ENCODE measurements around the gene BPIFB4.
"Not testable (repeated sequence)": the region's sequence is repeated elsewhere in the genome, so short reads cannot be mapped to it uniquely, and the experiment has no call there.

Gene BPIFB4

GRCh38 chr20:33086052-33086722 lies 6.7 kb downstream of the BPIFB4 start:
- DNase-seq (ENCODE audit: low spot score): no peak

DNA sequence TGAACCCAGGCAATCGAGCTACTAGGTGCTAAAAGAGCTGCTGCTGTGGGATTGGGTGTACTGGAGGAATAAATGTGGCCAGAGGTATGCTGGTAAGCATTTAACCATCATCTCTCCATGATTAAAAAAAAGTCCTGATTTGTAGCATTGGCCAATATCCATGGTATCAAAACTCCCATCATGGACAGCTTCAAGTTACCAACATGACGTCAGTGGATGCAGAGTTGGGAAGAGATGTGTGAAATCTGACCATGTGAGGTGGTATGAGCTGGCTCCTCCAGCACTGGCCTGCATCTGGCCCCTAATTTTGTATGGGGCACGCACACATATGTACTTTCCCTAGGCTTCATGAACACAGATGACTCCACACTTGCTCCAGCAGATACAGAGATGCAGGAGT lies 11.7 kb downstream of the BPIFB4 start:
- no peak for DNase-seq (ENCODE audit: low spot score)

- no peak for DNase-seq (ENCODE audit: low spot score)
Observed at GRCh38 chr20:33091693-33092092, 12.2 kb downstream of the BPIFB4 start.

- DNase-seq (ENCODE audit: low spot score): no peak
Observed at GRCh38 chr20:33092361-33092760, 12.9 kb downstream of the BPIFB4 start.

DNA sequence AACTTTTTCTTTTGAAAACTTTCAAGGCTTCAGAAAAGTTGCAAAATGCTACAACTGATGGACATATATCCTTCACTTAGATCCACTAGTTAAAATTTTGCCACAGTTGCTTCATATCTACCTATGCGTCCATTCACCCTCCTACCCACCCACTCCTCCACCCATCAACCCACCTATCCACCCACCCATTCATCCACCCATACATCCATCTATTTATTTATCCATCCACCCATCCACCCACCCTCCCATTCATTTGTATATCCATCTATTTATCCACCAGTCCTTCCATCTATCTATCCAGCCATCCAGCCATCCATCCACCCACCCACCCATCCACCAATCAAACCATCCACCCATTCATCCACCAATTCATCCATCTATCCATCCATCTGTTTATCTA lies 13.6 kb downstream of the BPIFB4 start:
- no peak for DNase-seq (ENCODE audit: low spot score)

- DNase-seq (ENCODE audit: low spot score): no peak
Observed at GRCh38 chr20:33093582-33093981, 14.1 kb downstream of the BPIFB4 start.

- no peak for DNase-seq (ENCODE audit: low spot score)
Observed at GRCh38 chr20:33095249-33095648, 15.8 kb downstream of the BPIFB4 start.

GRCh38 chr20:33095902-33096584 lies 16.6 kb downstream of the BPIFB4 start:
- DNase-seq (ENCODE audit: low spot score): peak; percentile 84

DNA sequence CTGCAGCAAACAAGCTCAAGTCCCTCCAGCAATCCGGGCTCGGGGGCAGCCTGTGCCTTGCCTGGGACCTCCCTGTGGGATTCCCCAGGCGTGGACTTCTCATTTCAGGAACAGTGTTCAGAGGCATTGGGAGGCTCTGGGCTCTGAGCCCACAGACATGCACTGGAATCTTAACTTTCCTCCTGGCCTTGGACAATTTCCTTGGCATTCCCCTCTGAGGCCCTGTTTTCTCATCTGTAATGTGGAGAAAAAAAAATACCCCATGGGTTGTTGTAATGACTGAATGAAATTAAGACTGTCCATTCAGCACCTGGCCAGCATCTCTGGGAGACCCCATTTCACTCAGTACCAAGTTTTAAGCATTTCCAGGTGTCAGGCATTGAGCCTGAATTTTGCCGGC lies 17.6 kb downstream of the BPIFB4 start:
- DNase-seq (ENCODE audit: low spot score): peak; percentile 34

DNA sequence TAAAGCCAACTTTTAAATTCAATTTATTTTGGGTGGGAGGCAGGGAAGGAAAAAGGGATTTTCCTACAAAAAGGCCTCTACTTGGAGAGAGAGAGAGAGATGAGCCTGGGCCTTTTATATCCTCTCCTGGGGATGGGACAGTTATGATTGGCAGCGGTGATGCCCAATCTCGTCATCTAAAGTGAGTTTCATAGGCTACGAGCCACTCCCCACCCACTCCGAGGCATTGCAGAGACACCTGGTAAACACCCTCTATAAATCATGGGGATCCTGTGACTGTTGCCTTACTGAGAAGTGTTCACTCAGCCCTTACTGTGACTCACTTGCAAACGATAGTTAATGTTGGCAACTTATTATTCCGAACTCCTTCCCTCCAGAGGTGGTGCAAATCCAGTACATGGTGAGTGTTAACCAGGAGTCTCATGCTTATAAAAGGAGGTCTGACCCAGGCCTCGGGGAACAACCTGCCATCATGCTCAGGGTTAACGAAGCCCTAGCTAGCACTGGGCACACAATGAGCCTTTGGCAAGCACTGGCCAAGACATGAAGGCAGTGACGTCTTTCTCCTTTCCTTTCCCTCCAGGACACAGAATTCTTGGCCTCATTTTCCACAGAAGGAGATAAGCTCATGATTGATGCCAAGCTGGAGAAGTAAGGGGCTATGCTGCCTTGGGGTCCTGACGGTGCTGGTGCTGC lies 20.5 kb downstream of the BPIFB4 start:
- DNase-seq (ENCODE audit: low spot score): no peak

GRCh38 chr20:33103556-33103955 lies 24.1 kb downstream of the BPIFB4 start:
- DNase-seq (ENCODE audit: low spot score): no peak

DNA sequence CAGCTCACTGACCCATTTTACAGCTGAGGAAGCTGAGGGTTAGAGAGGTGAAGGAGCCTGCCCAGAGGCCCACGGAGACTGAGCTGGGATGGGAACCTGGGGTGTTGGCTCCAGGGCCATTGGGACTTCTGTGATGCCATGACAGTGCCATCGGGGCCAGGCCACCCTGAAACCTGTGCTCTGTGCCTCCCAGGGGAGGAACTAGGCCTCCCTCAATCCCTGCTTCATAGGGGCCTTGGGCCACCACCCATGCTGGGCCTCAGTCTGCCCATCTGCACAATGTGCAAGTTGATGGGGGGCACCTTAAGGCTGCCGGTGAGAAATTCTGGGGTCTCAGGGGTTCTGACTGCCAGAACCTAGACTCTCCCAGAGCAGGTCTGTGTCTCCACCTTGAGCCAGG lies 24.9 kb downstream of the BPIFB4 start:
- no peak for DNase-seq (ENCODE audit: low spot score)

GRCh38 chr20:33105316-33105924 lies 26.0 kb downstream of the BPIFB4 start:
- no peak for DNase-seq (ENCODE audit: low spot score)

- DNase-seq (ENCODE audit: low spot score): not testable (repeated sequence)
Observed at GRCh38 chr20:33106058-33106620, 26.7 kb downstream of the BPIFB4 start.

DNA sequence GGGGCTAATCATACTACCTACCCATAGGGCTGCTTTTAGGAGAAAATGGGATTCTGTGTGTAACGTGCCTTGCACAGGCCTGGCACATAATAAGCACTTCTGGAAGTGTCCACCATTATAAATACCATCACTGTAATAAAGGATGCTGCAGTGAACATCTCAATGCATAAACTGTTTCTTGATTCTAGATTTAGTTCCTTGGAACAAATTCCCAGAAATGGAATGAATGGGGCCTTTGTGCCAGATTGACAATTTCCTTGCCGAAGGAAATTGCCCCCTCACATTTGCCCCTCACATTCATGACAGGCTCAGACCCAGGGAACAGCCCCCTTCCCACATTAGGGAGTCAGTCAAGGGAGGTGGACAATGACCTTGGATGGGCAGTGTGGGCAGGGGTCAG lies 29.2 kb downstream of the BPIFB4 start:
- DNase-seq (ENCODE audit: low spot score): no peak

DNA sequence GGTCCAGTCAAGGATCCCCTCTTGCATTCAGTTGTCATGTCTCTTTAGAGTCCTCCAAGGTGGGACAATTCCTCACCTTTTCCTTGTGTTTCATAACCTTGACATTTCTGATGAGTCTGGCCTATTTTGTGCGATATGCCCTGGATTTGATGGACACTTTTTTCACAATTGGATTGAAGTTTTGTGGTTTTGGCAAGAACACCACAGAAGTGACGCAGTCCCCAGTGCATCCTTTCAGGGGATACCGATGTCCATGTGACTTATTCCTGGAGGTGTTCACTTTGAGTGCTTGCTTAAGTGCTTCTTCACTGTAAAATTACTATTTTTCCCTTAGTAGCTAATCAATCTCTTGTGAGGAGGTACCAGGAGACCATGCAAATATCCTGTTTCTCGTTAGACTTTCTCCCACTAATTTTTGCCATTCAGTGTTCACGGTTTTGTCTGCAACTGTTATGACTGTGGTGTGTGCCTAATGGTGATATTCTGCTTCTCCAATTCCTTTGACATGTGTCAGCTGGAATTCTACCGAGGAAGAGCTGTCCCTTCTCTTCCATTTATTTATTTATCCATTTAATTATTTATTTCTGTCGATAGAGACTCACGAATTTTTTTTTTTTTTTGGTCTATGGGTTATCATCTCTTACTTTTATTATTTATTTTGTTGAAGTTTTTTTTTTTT lies 30.8 kb downstream of the BPIFB4 start:
- DNase-seq (ENCODE audit: low spot score): no peak

DNA sequence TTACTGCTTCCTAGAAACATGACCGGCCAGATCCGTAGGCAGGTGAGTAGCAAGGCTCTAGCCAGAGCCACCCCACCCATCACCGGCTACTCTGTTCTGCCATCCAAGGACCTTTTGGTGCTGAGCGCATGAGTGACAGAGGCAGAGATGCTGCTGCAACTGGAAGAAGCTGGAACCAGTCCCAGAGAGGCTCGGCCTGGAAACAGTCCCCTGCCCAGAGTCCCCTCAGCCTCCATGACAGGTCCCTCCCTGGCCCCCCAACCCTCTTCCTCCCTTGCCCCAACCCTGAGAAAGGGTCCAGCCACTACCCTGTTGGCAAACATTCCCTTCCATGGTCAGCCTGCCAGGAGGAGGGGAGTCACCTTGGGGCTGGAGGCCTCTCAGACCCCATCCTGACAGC lies 31.9 kb downstream of the BPIFB4 start:
- DNase-seq (ENCODE audit: low spot score): no peak

DNA sequence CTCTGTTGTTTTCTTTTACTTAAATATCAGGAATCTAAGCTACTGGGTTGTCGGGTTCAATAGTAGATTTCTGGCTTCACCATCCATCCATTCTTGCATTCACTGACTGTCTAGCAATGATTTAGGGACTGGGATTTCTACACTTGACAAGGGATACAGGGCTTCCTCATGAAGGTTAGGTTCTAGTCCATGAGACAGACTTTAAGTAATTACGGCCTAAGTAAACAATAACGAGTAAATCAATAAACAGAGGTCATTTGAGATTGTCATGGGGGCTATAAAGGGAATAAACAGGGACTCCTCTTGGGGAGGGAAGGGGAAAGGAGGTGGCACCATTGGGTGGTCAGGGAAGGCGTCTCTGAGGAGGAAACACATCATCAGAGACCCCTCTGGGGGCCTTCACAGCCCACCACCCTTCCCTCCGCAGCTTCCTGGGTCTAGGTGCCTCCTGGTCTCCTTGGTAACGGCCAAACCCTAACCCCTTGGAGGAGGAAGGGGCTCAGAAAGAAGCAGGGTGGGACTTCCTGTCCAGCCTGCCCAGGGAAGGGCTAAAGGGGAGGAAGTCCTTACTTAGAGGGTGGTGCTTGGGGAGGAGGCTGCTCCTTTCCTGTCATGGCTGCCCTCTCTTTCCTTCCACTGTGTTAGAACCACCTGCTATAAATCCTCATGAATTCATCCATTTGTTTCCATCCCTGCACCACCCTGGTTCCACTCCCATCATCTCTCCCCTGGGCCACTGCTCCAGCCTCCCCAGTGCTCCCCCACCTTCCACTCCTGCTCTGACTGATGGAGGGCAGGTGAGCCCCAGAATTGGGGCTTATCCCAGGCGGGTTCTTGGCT lies 33.3 kb downstream of the BPIFB4 start:
- DNase-seq (ENCODE audit: low spot score): no peak

- DNase-seq (ENCODE audit: low spot score): no peak
Observed at GRCh38 chr20:33113387-33113908, 34.0 kb downstream of the BPIFB4 start.

DNA sequence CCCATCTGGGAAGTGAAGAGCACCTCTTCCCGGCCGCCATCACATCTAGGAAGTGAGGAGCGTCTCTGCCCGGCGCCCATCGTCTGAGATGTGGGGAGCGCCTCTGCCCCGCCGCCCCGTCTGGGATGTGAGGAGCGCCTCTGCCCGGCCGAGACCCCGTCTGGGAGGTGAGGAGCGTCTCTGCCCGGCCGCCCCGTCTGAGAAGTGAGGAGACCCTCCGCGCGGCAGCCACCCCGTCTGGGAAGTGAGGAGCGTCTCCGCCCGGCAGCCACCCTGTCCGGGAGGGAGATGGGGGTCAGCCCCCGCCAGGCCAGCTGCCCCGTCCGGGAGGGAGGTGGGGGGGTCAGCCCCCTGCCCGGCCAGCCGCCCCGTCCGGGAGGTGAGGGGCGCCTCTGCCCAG lies 36.1 kb downstream of the BPIFB4 start:
- DNase-seq (ENCODE audit: low spot score): not testable (repeated sequence)
